Uterus (tissue), 2 donors: Measurements from ENCODE around the gene HMCN1.

Experiments used
- CTCF ChIP-seq, 4 experiments: fragments of 200-600 bp in 2 of 4; fragments of 450-650 bp in 2 of 4; sonication (generic) in 2 of 4; IDR thresholded peaks; one replicate each; pipeline ENCODE4 v1.5.1; 2016 to 2019; ENCODE audit warnings: antibody characterized with exemption in 4 of 4, mild to moderate bottlenecking in 2 of 4, moderate library complexity in 1 of 4
- POLR2A ChIP-seq, 2 donors: fragments of 450-650 bp; IDR thresholded peaks; one replicate each; pipeline ENCODE4 v1.6.1; 2016; ENCODE audit warnings: antibody characterized with exemption in 2 of 2, mild to moderate bottlenecking in 1 of 2, moderate library complexity in 1 of 2

GRCh38 chr1:185856482-185856881 is 122.3 kb downstream of the HMCN1 start:
- TF ChIP-seq CTCF (IDR thresholded peaks at IDR 0.05) (no peak), POLR2A (IDR thresholded peaks at IDR 0.05) (no peak)
